Stimulated activated CD8-positive, alpha-beta memory T cell treated with anti-CD3 and anti-CD28 coated beads, Interleukin-7, amount 100 ng/mL, for 24 hours (primary cell): ENCODE data around the gene KIF5B.
"Not testable (repeated sequence)": the region's sequence is repeated elsewhere in the genome, so short reads cannot be mapped to it uniquely, and the experiment has no call there.

ENCODE experiments used
- DNase-seq: peaks from one replicate; pipeline ENCODE4 v3.0.0-alpha.2; 2020; ENCODE audit warnings: low read depth

Gene KIF5B

DNA sequence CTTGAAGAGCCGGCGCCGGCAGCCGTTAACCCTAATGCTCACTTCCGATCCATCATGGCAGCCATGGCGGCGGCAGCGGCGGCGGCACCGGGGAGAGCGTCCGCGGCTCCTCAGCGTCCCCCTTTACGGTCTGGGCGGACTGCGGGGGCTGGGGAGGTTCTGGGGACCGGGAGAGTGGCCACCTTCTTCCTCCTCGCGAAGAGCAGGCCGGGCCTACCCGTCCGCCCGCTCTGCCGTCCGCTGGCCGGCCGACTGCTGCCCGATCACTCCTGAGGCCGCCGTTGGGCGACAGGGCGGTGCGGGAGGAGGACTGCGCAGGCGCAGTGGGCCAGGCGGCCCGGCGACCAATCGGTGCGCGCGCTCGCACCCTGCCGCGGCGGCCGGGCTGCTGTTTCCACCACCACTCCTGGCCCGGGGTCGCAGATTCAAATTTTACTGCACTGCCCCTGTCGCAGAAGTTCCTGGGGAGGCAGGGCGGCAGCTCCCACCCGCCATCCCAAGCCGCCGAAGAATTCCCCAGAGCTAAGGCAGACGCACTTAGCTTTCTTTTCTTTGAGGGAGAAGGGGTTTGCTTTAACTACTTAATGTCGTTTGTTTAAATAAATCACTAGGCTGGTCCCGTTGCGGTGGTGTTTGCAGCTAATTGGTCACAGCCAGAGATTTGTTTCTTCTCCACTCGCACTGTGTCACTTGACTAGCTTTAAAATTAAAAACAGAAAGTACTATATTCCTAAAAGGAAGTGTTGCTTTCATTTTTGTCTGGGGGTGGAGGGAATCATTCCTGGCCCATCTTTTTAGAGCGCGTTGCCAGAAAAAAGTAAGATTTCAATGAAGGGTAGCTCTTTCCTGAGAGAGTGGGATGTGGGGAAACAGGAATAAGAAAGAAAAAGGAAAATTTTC lies at the start of gene KIF5B:
KIF5B (minus strand) TSS at position 290 of the 900 bp plus-strand sequence. CDS start 452 bp downstream, outside the sequence.
- DNase-seq: peak; percentile 64

DNA sequence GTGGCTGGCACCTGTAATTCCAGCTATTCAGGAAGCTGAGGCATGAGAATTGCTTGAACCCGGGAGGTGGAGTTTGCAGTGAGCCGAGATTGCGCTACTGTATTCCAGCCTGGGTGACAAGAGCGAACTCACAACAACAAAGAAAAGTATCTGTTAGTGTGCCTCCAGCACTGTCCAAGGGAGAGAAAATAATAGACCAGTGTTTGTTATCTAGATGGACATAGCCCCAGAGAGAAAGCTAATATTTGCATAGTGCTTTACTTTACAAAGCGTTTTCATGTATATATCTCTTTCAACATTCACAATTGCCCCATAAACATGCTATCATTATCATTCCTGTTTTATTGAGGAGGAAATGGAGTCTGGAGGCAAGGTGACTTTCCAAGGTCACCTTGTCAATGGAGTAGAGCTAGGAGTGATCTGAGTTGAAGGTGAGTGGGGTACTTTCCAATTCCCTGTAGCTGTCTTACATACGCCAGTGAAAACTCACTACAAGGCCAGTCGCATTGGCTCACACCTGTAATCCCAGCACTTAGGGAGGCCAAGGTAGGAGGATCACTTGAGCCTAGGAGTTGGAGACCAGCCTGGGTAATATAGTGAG lies 49.7 kb upstream of the KIF5B start:
- no peak for DNase-seq

DNA sequence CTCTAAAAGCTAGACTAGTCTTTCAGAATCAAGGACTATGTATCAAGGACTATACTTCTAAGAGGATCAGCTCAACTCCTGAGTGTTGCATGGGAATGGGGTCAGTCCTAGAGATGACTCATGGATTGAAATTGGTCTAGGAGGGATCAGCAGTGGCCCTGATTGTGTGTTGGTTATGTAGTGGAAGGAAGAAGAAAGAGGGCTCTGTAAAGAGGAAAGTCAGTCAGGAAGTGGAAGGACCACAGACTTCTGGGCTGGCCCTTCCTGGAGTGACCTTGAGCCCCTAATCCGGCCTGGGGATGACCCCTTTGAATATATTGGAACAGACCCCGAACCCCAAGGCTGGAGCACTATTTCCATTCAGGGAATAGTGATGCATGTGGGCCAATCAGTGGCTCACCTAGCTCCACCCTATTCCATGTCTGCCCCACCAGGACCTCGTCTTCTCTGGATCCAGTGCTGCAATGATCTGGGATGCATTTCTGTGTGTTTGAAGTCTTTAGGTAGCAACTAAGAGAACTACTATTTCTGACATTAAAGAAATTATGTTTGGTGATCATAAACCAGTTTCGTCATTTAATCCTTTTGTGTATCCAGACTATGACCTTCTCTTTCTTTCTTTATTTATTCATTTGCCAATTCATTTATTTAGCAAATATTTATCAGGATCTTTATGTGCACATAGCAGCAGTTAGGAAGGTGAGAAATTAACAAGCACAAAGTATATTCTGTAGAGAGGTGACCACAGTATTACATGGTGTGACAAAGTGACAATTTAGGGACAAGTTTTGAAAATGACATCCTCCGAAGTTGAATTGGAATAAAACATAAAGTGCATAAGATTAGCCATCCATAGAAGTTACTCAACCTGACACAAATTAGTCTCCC lies 48.6 kb upstream of the KIF5B start:
- no peak for DNase-seq

DNA sequence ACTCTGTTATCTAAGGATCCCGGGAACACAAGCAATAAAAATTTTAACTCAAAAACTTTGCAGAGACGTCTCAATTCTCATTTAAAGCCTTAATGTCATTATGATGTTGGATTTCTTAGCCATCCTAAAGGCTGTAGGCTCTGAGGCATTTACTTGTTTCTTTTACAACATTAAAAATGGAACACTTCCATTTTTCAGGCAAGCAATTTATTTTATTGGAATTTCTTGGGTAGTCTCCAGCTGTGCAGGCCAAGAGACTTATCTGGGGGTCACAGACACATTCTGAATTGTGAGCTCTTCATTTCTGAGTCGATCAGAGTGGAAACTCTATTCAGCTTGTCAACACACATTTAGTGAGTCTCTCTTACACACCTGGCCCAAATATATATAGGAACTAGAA lies 48.0 kb upstream of the KIF5B start:
- DNase-seq: no peak

DNA sequence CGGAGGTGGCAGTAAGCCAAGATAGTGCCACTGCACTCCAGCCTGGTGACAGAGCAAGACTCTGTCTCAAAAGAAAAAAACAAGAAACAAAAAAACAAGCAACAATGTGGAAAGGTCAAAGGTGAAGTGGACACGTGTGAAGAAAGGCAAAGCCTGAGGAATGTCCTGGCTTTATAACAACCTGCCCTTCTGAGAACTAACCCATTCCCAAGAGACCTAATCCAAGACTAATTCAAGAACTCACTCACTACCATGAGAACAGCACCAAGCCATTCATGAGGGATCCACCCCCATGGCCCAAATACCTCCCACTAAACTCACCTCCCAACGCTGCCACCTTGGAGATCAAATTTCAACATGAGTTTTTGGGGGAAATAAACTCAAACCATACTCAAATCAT lies 47.5 kb upstream of the KIF5B start:
- DNase-seq: no peak

- not testable (repeated sequence) for DNase-seq
Observed at GRCh38 chr10:32098566-32099259, 42.5 kb upstream of the KIF5B start.

GRCh38 chr10:32095116-32095733 lies 39.0 kb upstream of the KIF5B start:
- DNase-seq: no peak

- no peak for DNase-seq
Observed at GRCh38 chr10:32093650-32094049, 37.4 kb upstream of the KIF5B start.

GRCh38 chr10:32091046-32091445 lies 34.8 kb upstream of the KIF5B start:
- no peak for DNase-seq

DNA sequence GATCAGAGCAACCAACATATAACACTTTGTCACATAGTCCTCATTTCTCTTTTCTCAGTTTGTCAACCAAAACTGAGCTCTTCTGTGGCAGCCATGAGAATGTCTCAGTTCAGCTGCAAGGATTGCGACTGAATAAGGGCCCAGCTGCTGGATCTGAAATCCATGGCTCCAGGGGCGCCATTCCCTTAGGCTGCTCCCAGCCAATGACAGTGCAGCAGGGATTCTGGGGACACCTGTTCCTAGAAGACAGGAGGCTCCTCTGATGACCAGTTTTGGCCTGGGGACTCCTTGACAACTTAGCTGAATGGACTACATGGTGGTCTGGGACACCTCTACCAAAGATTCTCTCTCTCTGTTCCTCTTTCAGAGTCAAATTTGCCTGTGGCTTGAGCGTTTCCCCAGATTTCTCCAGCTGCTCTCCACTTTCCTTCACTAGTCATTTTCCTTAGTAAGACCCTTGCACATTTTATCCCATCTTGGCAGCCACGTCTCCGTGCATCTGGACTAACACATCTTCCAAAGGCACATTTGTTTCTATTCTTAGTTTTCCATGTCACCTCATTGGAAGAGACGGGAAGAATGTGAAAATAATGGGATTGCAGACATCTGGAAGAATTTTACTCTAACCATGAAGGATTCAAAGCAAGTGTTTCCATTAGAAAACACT lies 28.1 kb upstream of the KIF5B start:
- no peak for DNase-seq

GRCh38 chr10:32077896-32078485 lies 21.8 kb upstream of the KIF5B start:
- DNase-seq: no peak

- DNase-seq: no peak
Observed at GRCh38 chr10:32073659-32074058, 17.4 kb upstream of the KIF5B start.

DNA sequence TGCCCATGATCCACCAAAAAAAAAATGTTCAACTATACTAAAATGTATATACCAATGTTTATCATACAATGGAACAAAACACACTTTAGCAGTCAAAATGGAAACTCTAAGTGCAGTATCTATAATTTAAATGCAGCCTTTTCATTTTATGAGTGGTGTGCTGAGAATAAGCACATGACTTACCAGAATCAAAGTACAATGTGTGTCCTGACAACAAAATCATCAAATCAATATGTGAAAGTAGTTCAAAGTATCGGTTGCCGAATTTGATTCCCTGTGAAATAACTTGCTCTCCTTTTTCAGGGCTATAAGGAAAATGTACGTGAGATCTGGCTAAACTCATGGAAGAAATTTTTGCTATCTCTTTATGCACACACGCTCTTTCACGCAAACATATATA lies 16.9 kb upstream of the KIF5B start:
- DNase-seq: no peak

GRCh38 chr10:32072025-32072800 lies 16.0 kb upstream of the KIF5B start:
- no peak for DNase-seq

DNA sequence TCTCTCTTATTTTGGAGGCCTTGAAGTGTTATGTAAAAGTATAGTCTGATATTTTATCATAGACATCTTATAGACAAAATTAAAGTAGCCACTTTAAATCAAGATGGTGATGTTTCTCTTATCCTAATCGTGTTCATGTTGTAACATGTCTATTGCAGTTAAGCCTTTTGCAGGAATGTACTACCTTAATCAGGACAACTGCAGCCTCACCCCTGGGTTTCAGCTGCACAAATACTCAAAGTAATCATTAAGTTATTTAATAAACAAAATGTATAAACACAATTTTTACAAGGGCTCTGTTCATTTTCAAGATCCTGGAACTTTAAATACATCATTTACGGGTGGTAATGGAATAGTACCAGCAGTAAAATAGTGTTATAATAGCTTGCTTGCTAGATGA lies 14.4 kb upstream of the KIF5B start:
- no peak for DNase-seq

DNA sequence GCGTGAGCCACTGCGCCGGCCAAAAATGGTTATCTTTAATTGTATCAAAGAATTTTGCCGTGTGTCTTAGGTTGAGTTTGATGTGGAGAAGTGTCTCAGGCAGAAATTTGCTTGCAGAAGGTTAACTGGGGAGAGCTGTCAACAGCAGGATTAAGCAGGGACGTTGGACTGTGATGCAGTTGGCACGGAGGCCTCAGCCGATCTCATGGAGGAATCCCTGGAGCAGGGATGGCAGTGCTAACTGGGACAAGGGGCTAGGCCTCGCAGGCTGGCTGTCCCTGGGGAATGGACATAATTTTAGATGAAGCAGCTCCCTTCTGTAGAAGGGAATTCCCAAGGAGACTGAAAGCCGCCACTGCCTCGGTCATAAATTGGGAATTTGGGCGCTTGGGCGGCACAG lies 12.3 kb upstream of the KIF5B start:
- no peak for DNase-seq

GRCh38 chr10:32067931-32068330 lies 11.7 kb upstream of the KIF5B start:
- DNase-seq: not testable (repeated sequence)

DNA sequence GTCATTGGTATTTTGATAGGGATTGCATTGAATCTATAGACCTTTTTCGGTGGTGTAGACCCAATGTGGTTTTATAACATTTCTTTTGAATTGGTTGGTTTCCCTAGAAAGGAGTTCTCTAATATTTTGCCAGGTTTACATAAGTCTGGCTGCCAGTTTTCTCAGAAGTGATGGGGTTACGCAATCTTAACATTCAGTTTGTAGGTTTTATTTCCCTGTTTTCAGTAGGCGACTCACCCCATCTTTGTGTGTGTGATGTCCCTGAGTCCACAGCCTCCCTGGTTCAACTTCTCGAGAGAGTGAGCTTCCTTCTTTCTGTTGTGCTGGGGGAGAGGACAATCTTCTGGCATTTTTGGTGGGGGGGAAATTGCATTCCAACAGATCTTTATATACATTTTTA lies 9.6 kb upstream of the KIF5B start:
- no peak for DNase-seq

DNA sequence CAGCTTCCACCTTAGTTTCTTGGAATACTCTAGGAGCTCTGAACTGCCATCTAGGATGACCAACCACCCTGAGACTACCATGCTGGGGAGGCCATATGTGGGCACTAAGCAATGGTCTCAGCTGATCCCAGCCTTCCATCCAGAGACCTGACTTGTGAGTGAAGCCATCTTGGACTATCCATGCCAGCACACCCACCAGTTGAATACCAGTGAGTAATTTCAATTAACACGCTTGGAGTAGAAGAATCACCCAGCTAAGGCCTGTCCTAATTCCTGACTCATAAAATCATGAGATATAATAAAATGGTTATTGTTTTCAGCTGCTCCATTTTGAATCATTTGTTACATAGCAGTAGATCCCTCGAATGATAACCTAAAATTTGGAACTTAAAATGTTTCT lies 5.2 kb upstream of the KIF5B start:
- no peak for DNase-seq

DNA sequence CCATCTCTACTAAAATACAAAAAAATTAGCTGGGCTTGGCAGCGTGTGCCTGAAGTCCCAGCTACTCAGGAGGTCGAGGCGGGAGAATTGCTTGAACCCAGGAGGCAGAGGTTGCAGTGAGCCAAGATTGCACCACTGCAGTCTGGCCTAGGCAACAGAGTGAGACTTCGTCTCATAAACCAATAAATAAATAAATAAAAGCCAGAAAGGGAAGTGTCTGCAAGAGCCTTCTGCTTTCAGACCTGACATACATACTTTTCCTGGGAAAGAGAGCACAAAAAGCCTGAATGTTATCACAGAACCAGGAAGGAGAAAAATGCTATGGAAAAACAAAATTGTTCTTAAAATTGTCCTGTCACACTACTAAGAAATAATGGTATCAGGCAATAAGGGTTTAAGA lies 4.1 kb upstream of the KIF5B start:
- DNase-seq: no peak
